Measurements from ENCODE around the gene RSU1. TPM values are rescaled to one million over a fixed set of nuclear protein-coding genes. Genes with fewer than 3 reads are reported as not detected.

The RSU1 gene
- total and polyA plus RNA-seq, 12 donors = 25.5 to 74.2 (median 48.3) TPM

- intact Hi-C loops (cut with DNase I) = no loop called here
Observed at GRCh38 chr10:16674147-16674703, 143.0 kb downstream of the RSU1 start.

GRCh38 chr10:16673443-16673842, 143.8 kb downstream of the RSU1 start:
- no peak for DNase-seq
- TF ChIP-seq, protein P1, sequence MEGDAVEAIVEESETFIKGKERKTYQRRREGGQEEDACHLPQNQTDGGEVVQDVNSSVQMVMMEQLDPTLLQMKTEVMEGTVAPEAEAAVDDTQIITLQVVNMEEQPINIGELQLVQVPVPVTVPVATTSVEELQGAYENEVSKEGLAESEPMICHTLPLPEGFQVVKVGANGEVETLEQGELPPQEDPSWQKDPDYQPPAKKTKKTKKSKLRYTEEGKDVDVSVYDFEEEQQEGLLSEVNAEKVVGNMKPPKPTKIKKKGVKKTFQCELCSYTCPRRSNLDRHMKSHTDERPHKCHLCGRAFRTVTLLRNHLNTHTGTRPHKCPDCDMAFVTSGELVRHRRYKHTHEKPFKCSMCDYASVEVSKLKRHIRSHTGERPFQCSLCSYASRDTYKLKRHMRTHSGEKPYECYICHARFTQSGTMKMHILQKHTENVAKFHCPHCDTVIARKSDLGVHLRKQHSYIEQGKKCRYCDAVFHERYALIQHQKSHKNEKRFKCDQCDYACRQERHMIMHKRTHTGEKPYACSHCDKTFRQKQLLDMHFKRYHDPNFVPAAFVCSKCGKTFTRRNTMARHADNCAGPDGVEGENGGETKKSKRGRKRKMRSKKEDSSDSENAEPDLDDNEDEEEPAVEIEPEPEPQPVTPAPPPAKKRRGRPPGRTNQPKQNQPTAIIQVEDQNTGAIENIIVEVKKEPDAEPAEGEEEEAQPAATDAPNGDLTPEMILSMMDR (IDR thresholded peaks at IDR 0.05) = no peak
- Histone ChIP-seq H3K27me3 (no peaks in the 10 kb centered on the region), H3K4me1 (no peaks in the 10 kb centered on the region), H3K27ac (no peak overlapping the region), H3K9me3 (peaks cover 0 to 8% (median 0%) of the 10 kb centered on the region in 11 donors), H3K36me3 (peaks cover 0 to 16% (median 0%) of the 10 kb centered on the region in 9 donors), H3K4me3 (no peak overlapping the region)
- 78 to 93% methylated on average over 6 of the region's 6 CpGs for WGBS, 2 donors
- intact Hi-C loops (cut with DNase I) = no loop called here
- ATAC-seq = no peak

More at GRCh38 chr10:16674147-16674703, 143.0 kb downstream of the RSU1 start:
- Histone ChIP-seq H3K27ac (no peak overlapping the region), H3K4me1 (no peaks in the 10 kb centered on the region), H3K9me3 (peaks cover 0 to 8% (median 0%) of the 10 kb centered on the region in 11 donors), H3K4me3 (no peak overlapping the region), H3K27me3 (no peaks in the 10 kb centered on the region), H3K36me3 (peaks cover 0 to 15% (median 0%) of the 10 kb centered on the region in 9 donors)
- ATAC-seq (no peak), DNase-seq (no peak)
- 84 to 95% methylated on average over 9 of the region's 9 CpGs for WGBS, 2 donors
- TF ChIP-seq, protein P1 (IDR thresholded peaks at IDR 0.05) = no peak

- no peak overlapping the region for H3K4me3 ChIP-seq
- TF ChIP-seq, protein P1 (IDR thresholded peaks at IDR 0.05) = no peak
- DNase-seq (peak in 1 of 2 donors; percentile 9), ATAC-seq (peak; percentile 72 to 95 (median 89))
- WGBS, 2 donors = 45 to 72% methylated on average over 7 of the region's 7 CpGs
- peaks cover 0 to 12% (median 0%) of the 10 kb centered on the region in 9 donors for H3K4me1 ChIP-seq
- H3K9me3 ChIP-seq = no peaks in the 10 kb centered on the region
- intact Hi-C loops (cut with DNase I) = no loop called here
- peak overlapping the region in 4 of 10 donors; percentile 21 to 50 (median 29) for H3K27ac ChIP-seq
- H3K27me3 ChIP-seq = no peaks in the 10 kb centered on the region
- H3K36me3 ChIP-seq = no peaks in the 10 kb centered on the region
Observed at GRCh38 chr10:16663444-16663843, 153.8 kb downstream of the RSU1 start.

- Histone ChIP-seq H3K27ac (peak overlapping the region in 2 of 10 donors; percentile 15 to 24), H3K4me1 (peaks cover 0 to 12% (median 0%) of the 10 kb centered on the region in 9 donors), H3K9me3 (no peaks in the 10 kb centered on the region), H3K27me3 (no peaks in the 10 kb centered on the region), H3K4me3 (no peak overlapping the region), H3K36me3 (no peaks in the 10 kb centered on the region)
- ATAC-seq = no peak
- DNase-seq = no peak
- intact Hi-C loops (cut with DNase I) = no loop called here
- TF ChIP-seq, protein P1 (IDR thresholded peaks at IDR 0.05) = no peak
- 70 to 82% methylated on average over 7 of the region's 7 CpGs for WGBS, 2 donors
Observed at GRCh38 chr10:16662923-16663322, 154.3 kb downstream of the RSU1 start.
